Liver (tissue), 9 donors: ENCODE data around the gene LPCAT1. TPM values are rescaled to one million over a fixed set of nuclear protein-coding genes. Genes with fewer than 3 reads are reported as not detected.

Experiments
- DNase-seq: peaks from one replicate; pipeline ENCODE4 v3.0.0-alpha.2; 2017; ENCODE audit warnings: low spot score
- H3K27ac ChIP-seq, 2 donors: one replicate each; pipeline ENCODE4 v1.7.0; 2013; ENCODE audit warnings: inconsistent platforms in 2 of 2, low read length in 2 of 2, control low read depth in 1 of 2, low read depth in 1 of 2, mild to moderate bottlenecking in 1 of 2
- H3K27me3 ChIP-seq, 4 donors: one replicate each; pipeline versions ENCODE4 v1.6.1 to v1.7.0; 2013; ENCODE audit warnings: low read length in 3 of 4, inconsistent platforms in 1 of 4, mild to moderate bottlenecking in 1 of 4, moderate library complexity in 1 of 4; ENCODE audit not compliant: control insufficient read depth in 4 of 4, insufficient read depth in 4 of 4
- H3K36me3 ChIP-seq, 4 donors: one replicate each; pipeline versions ENCODE4 v1.6.1 to v1.7.0; 2013; ENCODE audit warnings: low read length in 3 of 4, mild to moderate bottlenecking in 3 of 4, low read depth in 1 of 4, moderate library complexity in 1 of 4; ENCODE audit not compliant: control insufficient read depth in 4 of 4, insufficient read depth in 3 of 4
- H3K4me1 ChIP-seq, 4 donors: one replicate each; pipeline versions ENCODE4 v1.6.1 to v1.7.0; 2013; ENCODE audit warnings: low read length in 3 of 4, mild to moderate bottlenecking in 3 of 4, moderate library complexity in 1 of 4; ENCODE audit not compliant: control insufficient read depth in 4 of 4, insufficient read depth in 4 of 4
- H3K4me3 ChIP-seq, 3 donors: one replicate each; pipeline versions ENCODE4 v1.6.1 to v1.7.0; 2013; ENCODE audit warnings: low read length in 3 of 3, control low read depth in 1 of 3, low read depth in 1 of 3, mild to moderate bottlenecking in 1 of 3
- H3K9ac ChIP-seq, 2 donors: one replicate each; pipeline ENCODE4 v1.7.0; 2013; ENCODE audit warnings: low read length in 2 of 2, mild to moderate bottlenecking in 2 of 2, moderate library complexity in 2 of 2, control low read depth in 1 of 2, low read depth in 1 of 2
- H3K9me3 ChIP-seq, 4 donors: one replicate each; pipeline versions ENCODE4 v1.6.1 to v1.7.0; 2013; ENCODE audit warnings: low read length in 3 of 4; ENCODE audit not compliant: control insufficient read depth in 4 of 4
- FOXA1 ChIP-seq: IDR thresholded peaks from 2 replicates; pipeline ENCODE4 v1.6.1; 2016; ENCODE audit warnings: antibody characterized with exemption
- FOXA2 ChIP-seq: IDR thresholded peaks from 2 replicates; pipeline ENCODE4 v1.6.1; 2016; ENCODE audit warnings: antibody characterized with exemption
- HNF4A ChIP-seq, 2 donors: conservative IDR thresholded peaks; 2 replicates each; pipeline ENCODE4 v1.6.1; 2016; ENCODE audit warnings: antibody characterized with exemption in 2 of 2, mild to moderate bottlenecking in 2 of 2
- REST ChIP-seq: IDR thresholded peaks from 2 replicates; pipeline ENCODE4 v1.6.1; 2016; ENCODE audit warnings: antibody characterized with exemption, mild to moderate bottlenecking
- TAF1 ChIP-seq: conservative IDR thresholded peaks from 2 replicates; pipeline ENCODE4 v1.6.1; 2016; ENCODE audit warnings: antibody characterized with exemption, mild to moderate bottlenecking
- ZBTB33 ChIP-seq: IDR thresholded peaks from 2 replicates; pipeline ENCODE4 v1.6.1; 2016; ENCODE audit warnings: antibody characterized with exemption
- WGBS: extraction: QIAGEN DNeasy Blood & Tissue Kit; methylation state at CpG from one replicate; pipeline ENCODE4 v1.1.7; 2013; 5-methylcytosine and 5-hydroxymethylcytosine counted together
- polyA plus RNA-seq, 2 donors: library from polyadenylated mRNA; stranded (reverse) in 1 of 2; unstranded in 1 of 2; fragments of 200-250 nt in 1 of 2; fragments of >200 nt in 1 of 2; fragmentation: Nextera tagmentation in 1 of 2; extraction: Ambion mirVana in 1 of 2; gene quantifications; one replicate each; pipeline versions ENCODE4 v1.2.1 to v1.2.3, GENCODE V29; 2013 to 2015
- total RNA-seq, 2 donors: library from RNA; depleted of rRNA; stranded (reverse); fragments of >200 nt; gene quantifications; one replicate each; pipeline ENCODE4 v1.2.3, GENCODE V29; 2014
- TF ChIP-seq, protein P1 (sequence below): fragments of 150-350 bp; IDR thresholded peaks from 2 replicates; pipeline ENCODE4 v1.5.1; 2017; ENCODE audit warnings: improper control_type of control experiment, low read depth, low read length; ENCODE audit not compliant: missing input control
- TF ChIP-seq, protein P2 (sequence below): IDR thresholded peaks from 2 replicates; pipeline ENCODE4 v1.6.1; 2016; ENCODE audit warnings: antibody characterized with exemption
- donor health status: healthy.
- donor health status: healthy.
- donor health status: healthy.
- donor health status: healthy.
- donor health status: healthy.

The LPCAT1 gene
- total and polyA plus RNA-seq, 4 donors, result 1.5 to 12.8 (median 9.9) TPM

- TF ChIP-seq ZBTB33 (no peak), TAF1 (no peak), HNF4A (conservative IDR thresholded peaks at IDR 0.05) (no peak), FOXA1 (no peak)
- TF ChIP-seq, protein P1, sequence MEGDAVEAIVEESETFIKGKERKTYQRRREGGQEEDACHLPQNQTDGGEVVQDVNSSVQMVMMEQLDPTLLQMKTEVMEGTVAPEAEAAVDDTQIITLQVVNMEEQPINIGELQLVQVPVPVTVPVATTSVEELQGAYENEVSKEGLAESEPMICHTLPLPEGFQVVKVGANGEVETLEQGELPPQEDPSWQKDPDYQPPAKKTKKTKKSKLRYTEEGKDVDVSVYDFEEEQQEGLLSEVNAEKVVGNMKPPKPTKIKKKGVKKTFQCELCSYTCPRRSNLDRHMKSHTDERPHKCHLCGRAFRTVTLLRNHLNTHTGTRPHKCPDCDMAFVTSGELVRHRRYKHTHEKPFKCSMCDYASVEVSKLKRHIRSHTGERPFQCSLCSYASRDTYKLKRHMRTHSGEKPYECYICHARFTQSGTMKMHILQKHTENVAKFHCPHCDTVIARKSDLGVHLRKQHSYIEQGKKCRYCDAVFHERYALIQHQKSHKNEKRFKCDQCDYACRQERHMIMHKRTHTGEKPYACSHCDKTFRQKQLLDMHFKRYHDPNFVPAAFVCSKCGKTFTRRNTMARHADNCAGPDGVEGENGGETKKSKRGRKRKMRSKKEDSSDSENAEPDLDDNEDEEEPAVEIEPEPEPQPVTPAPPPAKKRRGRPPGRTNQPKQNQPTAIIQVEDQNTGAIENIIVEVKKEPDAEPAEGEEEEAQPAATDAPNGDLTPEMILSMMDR, result no peak
These were observed 78.5 kb downstream of the LPCAT1 start, which contains the start of gene SLC6A3 (continued) for GRCh38 chr5:1445313-1445688.

DNA sequence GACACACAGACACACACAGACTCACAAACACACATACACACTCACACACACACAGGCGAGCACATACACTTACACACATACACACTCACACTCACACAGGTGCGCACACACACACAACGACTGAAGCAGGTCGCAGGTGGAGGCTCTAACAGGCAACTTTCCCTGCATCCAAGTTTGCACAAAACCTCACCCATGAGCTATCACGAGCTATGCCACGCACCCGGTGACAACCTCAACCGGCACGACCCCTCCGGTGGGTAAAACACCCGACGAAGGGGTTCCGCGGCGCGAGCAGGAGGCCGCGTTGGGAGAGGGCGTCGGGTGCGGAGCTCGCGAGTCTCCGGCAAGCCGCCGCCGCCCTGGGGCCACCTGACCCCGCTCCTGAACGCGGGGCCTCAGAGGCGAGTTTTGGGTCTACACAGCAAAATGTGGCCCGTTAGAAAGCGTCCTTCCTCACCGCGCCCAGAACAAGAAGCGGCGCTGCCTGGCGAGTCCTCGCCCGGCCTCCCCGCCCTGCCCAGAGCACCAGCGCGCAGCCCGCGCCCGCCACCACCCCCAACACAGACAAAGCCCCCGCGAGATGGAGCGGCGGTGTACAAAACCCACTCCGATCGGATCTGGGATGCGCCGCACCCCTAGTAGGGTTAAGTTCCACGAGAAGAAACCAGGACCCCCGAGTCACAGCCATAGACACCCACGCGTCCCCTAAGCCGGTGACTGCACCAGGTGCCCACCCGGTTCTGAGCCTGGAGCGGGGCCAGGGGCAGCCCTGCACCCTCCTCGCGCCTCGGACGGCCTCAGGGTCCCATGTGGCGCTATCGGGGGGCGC lies 79.2 kb downstream of the LPCAT1 start:
- TF ChIP-seq FOXA1 (no peak), REST (no peak)
- TF ChIP-seq, protein P2, sequence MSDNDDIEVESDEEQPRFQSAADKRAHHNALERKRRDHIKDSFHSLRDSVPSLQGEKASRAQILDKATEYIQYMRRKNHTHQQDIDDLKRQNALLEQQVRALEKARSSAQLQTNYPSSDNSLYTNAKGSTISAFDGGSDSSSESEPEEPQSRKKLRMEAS, result no peak
- 10% methylated on average over 68 of the region's 68 CpGs for WGBS
- Histone ChIP-seq H3K36me3 (no peaks in the 10 kb centered on the region), H3K9ac (no peak overlapping the region), H3K27me3 (peaks cover 0 to 21% (median 13%) of the 10 kb centered on the region in 4 donors), H3K4me3 (peak overlapping the region in 1 of 3 donors; percentile 17), H3K9me3 (peaks cover 0 to 4% (median 0%) of the 10 kb centered on the region in 4 donors), H3K4me1 (peaks cover 6 to 11% (median 8%) of the 10 kb centered on the region in 4 donors), H3K27ac (no peak overlapping the region)
- DNase-seq, result no peak

GRCh38 chr5:1443991-1444360 lies 79.8 kb downstream of the LPCAT1 start:
- Histone ChIP-seq H3K36me3 (no peaks in the 10 kb centered on the region), H3K9me3 (peaks cover 0 to 4% (median 0%) of the 10 kb centered on the region in 4 donors), H3K27ac (no peak overlapping the region), H3K4me1 (peaks cover 6 to 11% (median 8%) of the 10 kb centered on the region in 4 donors), H3K4me3 (no peak overlapping the region), H3K9ac (no peak overlapping the region), H3K27me3 (peaks cover 0 to 21% (median 12%) of the 10 kb centered on the region in 4 donors)
- TF ChIP-seq REST (no peak), FOXA2 (no peak)
- WGBS, result 53% methylated on average over 15 of the region's 15 CpGs
- no peak for DNase-seq
